T-helper 2 cell treated with Interferon-gamma antibody and Interleukin-4, amounts not matched to agents 100 ng/mL and 5 ng/mL, for 36 hours (primary cell): ENCODE data around the gene HOXA5. TPM values are rescaled to one million over a fixed set of nuclear protein-coding genes. Genes with fewer than 3 reads are reported as not detected.

Experiments
- intact Hi-C: fragments of 100-400 bp; cut with micrococcal nuclease; formaldehyde crosslinking; loops from one replicate; pipeline ENCODE4 v1.15.1; 2023
- total RNA-seq: library from RNA; stranded (reverse); gene quantifications from 2 replicates; pipeline ENCODE4 v1.2.3, GENCODE V29; 2022

HOXA5 gene
- total RNA-seq, 1 donor from 2014 or later: not detected

- intact Hi-C loops: no loop called here
These were observed 19.2 kb downstream of the HOXA5 start for GRCh38 chr7:27124096-27124901.

GRCh38 chr7:27123477-27124053 is 19.9 kb downstream of the HOXA5 start:
- intact Hi-C loops: no loop called here

- intact Hi-C loops: no loop called here
These were observed 20.4 kb downstream of the HOXA5 start for GRCh38 chr7:27123007-27123476.

GRCh38 chr7:27122077-27122910 is 21.2 kb downstream of the HOXA5 start:
- intact Hi-C loops: no loop called here

- intact Hi-C loops: no loop called here
These were observed 21.8 kb downstream of the HOXA5 start for GRCh38 chr7:27121684-27122076.

GRCh38 chr7:27119412-27119911 is 24.0 kb downstream of the HOXA5 start:
- intact Hi-C loops: no loop called here

GRCh38 chr7:27118580-27118979 is 24.9 kb downstream of the HOXA5 start:
- intact Hi-C loops: no loop called here

GRCh38 chr7:27117887-27118491 is 25.5 kb downstream of the HOXA5 start:
- intact Hi-C loops: no loop called here

- intact Hi-C loops: no loop called here
These were observed 26.3 kb downstream of the HOXA5 start for GRCh38 chr7:27116962-27117886.

- intact Hi-C loops: no loop called here
These were observed 27.2 kb downstream of the HOXA5 start for GRCh38 chr7:27116031-27116961.

GRCh38 chr7:27115221-27116026 is 28.1 kb downstream of the HOXA5 start:
- intact Hi-C loops: no loop called here

- intact Hi-C loops: no loop called here
These were observed 28.6 kb downstream of the HOXA5 start for GRCh38 chr7:27114881-27115220.

- intact Hi-C loops: no loop called here
These were observed 29.3 kb downstream of the HOXA5 start for GRCh38 chr7:27113991-27114769.

GRCh38 chr7:27112955-27113949 is 30.2 kb downstream of the HOXA5 start:
- intact Hi-C loops: no loop called here

- intact Hi-C loops: no loop called here
These were observed 31.1 kb downstream of the HOXA5 start for GRCh38 chr7:27112361-27112760.

- intact Hi-C loops: no loop called here
These were observed 31.7 kb downstream of the HOXA5 start for GRCh38 chr7:27111751-27112277.
